GM12864 (cell line): ENCODE results near the gene DACT2.

Experiments used
- DNase-seq: peaks from one replicate; pipeline ENCODE4 v3.0.0-alpha.2; 2011; ENCODE audit warnings: low read depth
- H3K4me3 ChIP-seq: 2 replicates; pipeline ENCODE4 v1.5.1; 2011; ENCODE audit warnings: mild to moderate bottlenecking, low read depth, low read length, control low read depth
- CTCF ChIP-seq: IDR thresholded peaks from 2 replicates; pipeline ENCODE4 v1.5.1; 2011; ENCODE audit warnings: low read depth, mild to moderate bottlenecking, moderate library complexity, low read length, control low read depth, inconsistent platforms; ENCODE audit errors: missing control alignments

Gene DACT2

GRCh38 chr6:168304752-168305015 is 14.9 kb downstream of the DACT2 start:
- TF ChIP-seq CTCF = no peak
- H3K4me3 ChIP-seq = no peak overlapping the region
- no peak for DNase-seq

- no peak for DNase-seq
- TF ChIP-seq CTCF = no peak
- no peak overlapping the region for H3K4me3 ChIP-seq
These were observed 15.4 kb downstream of the DACT2 start for GRCh38 chr6:168303982-168304751.

- DNase-seq = no peak
- TF ChIP-seq CTCF = no peak
- no peak overlapping the region for H3K4me3 ChIP-seq
These were observed 17.0 kb downstream of the DACT2 start for GRCh38 chr6:168302534-168302933.

- TF ChIP-seq CTCF = no peak
- DNase-seq = no peak
- H3K4me3 ChIP-seq = no peak overlapping the region
These were observed 17.8 kb downstream of the DACT2 start for GRCh38 chr6:168301648-168302398.

- H3K4me3 ChIP-seq = no peak overlapping the region
- no peak for DNase-seq
- TF ChIP-seq CTCF = no peak
These were observed 18.5 kb downstream of the DACT2 start for GRCh38 chr6:168300975-168301647.

GRCh38 chr6:168299541-168300511 is 19.8 kb downstream of the DACT2 start:
- DNase-seq = no peak
- no peak for TF ChIP-seq CTCF
- H3K4me3 ChIP-seq = no peak overlapping the region
